Motor neuron (in vitro differentiated cells): ENCODE data around the gene STRIP2. TPM values are rescaled to one million over a fixed set of nuclear protein-coding genes. Genes with fewer than 3 reads are reported as not detected.
"Not testable (repeated sequence)": the region's sequence is repeated elsewhere in the genome, so short reads cannot be mapped to it uniquely, and the experiment has no call there.

Source experiments
- ATAC-seq, 8 experiments: fragments of 200-7000 bp; cut with Tn5 transposase; replicated peaks in 6 of 8; 2 replicates each; pipeline ENCODE4 v1.8.0; 2021; ENCODE audit warnings: mild to moderate bottlenecking in 8 of 8, moderate library complexity in 8 of 8
- H3K27ac ChIP-seq, 2 donors: fragments of 250-450 bp; sonication (Bioruptor Pico); 2 replicates each; pipeline ENCODE4 v1.9.0; 2021; ENCODE audit warnings: antibody characterized with exemption in 2 of 2, mild to moderate bottlenecking in 2 of 2, moderate library complexity in 1 of 2
- H3K4me1 ChIP-seq, 2 donors: fragments of 250-450 bp; sonication (Bioruptor Pico); replicated peaks in 1 of 2; 2 replicates each; pipeline ENCODE4 v1.6.1; 2021; ENCODE audit warnings: antibody characterized with exemption in 2 of 2, mild to moderate bottlenecking in 2 of 2, moderate library complexity in 1 of 2
- H3K4me3 ChIP-seq, 5 donors: fragments of 250-450 bp; sonication (Bioruptor Pico); 2 replicates each; pipeline ENCODE4 v1.9.0; 2021; ENCODE audit warnings: antibody characterized with exemption in 5 of 5, mild to moderate bottlenecking in 5 of 5, moderate library complexity in 4 of 5
- WGBS, 10 experiments: fragments of 450-650 bp; shearing (Covaris generic); methylation state at CpG; one replicate each; pipeline ENCODE4 v1.0.0; 2022; 5-methylcytosine and 5-hydroxymethylcytosine counted together
- in situ Hi-C, 9 experiments: fragments of 400-800 bp; cut with MboI; loops; one replicate each; pipeline ENCODE4 v1.15.0; 2021; ENCODE audit warnings: low sequenced_read_pairs in 9 of 9, low pct_unique_long_range_greater_than_20kb in 2 of 9; ENCODE audit not compliant: unreplicated experiment in 9 of 9
- total RNA-seq, 8 experiments: library from RNA; unstranded; fragments of 300-600 nt; gene quantifications; 2 replicates each; pipeline versions ENCODE4 v1.2.3 to v1.2.4, GENCODE V29; 2022

Gene STRIP2
- total RNA-seq, 8 experiments from 2014 or later = 1.2 to 41.1 (median 2.6) TPM

DNA sequence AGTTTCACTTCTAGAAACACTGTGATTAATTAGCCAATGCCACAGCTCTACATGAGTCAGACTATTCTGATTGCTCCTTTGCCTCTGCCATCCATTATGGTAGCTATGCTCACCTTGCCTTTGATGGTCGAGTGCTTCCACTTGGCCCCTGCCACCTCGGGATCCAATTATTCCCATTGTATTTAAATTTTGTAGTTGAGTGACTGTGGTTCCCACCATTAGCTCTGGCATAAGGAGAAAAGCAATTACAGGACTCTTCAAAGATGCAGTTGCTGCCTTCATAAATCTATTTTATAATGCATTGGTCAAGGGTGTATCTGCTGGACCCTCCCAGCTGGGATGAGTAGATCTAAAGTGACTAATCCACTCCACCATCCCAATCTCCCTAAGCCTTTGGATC lies 14.4 kb downstream of the STRIP2 start:
- ATAC-seq, in situ Hi-C loops, H3K4me1 ChIP-seq, H3K27ac ChIP-seq, H3K4me3 ChIP-seq: not testable (repeated sequence)
- WGBS, 10 experiments = 79 to 100% (median 93%) methylated on average over 1 to 2 of the region's 2 CpGs; no CpG with 5 or more reads in 3 of the 10 experiments

DNA sequence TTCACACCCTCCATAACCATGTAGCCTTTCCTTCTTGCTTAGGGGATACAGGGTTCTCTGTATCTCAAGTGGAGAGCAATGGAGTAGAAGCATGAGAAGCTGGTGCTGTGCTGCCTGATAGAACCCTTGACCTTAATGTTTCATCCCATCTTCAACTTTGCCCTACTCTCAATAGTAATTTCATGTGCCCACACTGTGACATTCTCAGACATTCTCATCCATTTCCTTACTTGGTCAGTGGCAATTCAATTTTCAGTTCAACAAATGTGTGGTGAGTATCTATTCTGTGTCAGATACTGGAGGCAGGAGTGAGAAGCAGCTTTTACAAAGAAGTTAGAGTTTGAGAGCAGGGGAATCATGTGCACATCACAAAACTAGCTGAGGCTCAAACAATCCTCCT lies 16.1 kb downstream of the STRIP2 start:
- in situ Hi-C loops = loop anchor here in 4 of 9 experiments (25.0 kb wide), 1 partner anchor 238 kb away; no protein-coding TSS in a partner anchor

DNA sequence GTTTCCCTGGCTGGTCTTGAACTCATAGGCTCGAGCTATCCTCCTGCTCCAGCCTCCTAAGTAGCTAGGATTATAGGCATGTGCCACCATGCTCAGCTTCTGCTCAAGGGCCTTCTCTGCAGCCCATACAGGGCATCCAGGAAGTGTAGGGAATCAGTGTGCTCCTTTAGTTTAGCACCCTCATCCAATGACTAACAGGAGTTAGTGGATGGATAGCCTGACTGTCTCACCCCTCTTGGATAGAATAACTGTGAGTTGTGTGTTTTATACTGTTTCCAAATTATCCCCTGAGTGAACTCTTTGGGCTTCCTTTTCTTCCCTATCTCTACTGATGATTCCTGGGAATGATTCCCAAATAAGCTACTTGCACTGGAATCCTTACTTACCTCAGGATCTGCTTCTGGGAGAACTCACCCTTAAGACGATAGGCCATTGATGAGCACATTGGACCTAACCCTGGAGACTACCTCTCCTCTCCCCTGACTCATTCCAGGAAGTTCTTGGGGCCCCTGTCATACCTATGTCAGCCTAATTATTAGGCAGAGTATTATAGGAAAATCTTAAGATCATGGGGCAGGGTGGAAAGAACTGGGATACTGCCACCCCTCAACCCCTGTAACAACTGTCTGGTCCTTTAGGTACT lies 18.5 kb downstream of the STRIP2 start:
- Histone ChIP-seq H3K4me1 (peaks cover 0 to 2% of the 10 kb centered on the region in 2 donors), H3K4me3 (no peak overlapping the region), H3K27ac (no peak overlapping the region)
- no peak for ATAC-seq
- in situ Hi-C loops = loop anchor here in 4 of 9 experiments (25.0 kb wide), 1 partner anchor 240 kb away; no protein-coding TSS in a partner anchor
- 63 to 100% (median 96%) methylated on average over 1 to 2 of the region's 2 CpGs; no CpG with 5 or more reads in 4 of the 10 experiments for WGBS, 10 experiments

More for the DNA sequence above, 16.1 kb downstream of the STRIP2 start:
- no peak for ATAC-seq
- Histone ChIP-seq H3K27ac (no peak overlapping the region), H3K4me1 (peaks cover 0 to 2% of the 10 kb centered on the region in 2 donors), H3K4me3 (no peak overlapping the region)

DNA sequence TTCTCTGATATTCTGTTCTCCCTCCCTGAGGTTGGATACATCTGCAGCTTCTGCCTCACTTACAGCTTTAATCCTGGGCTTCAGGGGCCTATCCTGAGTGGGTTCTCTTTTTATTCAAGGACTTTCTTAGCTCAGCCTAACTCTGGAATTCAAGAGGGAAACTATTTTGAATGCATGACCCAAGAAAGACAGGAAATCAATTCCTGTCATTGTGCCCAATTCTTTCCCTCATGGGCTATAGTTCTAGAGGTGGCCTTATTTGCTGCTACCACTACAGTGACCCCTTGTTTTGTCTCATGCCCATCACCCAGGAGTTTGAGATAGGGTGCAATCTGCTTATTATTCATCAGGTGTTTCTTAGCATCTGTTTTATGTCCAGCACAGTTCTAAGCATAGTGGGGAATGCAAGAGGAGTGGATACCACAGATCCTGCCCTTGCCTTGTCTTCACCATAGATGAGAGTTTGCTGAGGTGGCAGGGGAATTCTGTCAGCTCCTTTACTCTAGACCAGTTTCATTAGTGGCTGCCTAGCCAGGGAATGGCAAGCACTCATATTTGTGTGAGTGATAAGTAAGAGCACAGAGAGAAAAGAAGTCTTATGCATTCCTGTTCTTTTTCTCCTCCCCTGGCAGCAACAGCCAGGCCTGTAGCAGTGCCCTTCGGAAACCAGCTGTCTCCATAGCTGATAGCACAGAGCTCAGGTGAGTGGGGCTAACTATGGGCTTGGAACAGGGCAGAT lies 19.4 kb downstream of the STRIP2 start:
- 100% methylated on average over 1 of the region's 1 CpG; no CpG with 5 or more reads in 8 of the 10 experiments for WGBS, 10 experiments

DNA sequence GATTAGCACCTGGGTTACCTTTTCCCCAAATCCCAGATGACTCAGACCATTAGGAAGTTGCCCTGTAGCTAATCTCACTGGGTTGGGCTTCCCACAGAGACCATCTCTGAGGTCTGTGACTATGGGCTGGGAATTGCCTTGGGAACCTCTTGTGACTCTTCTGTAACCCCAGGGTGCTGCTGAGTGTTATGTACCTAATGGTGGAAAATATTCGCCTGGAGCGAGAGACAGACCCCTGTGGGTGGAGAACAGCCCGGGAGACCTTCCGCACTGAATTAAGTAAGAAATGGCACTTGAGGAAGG lies 20.0 kb downstream of the STRIP2 start:
- Histone ChIP-seq H3K4me3 (no peak overlapping the region), H3K27ac (no peak overlapping the region), H3K4me1 (peaks cover 0 to 2% of the 10 kb centered on the region in 2 donors)
- no peak for ATAC-seq
- in situ Hi-C loops = loop anchor here in 4 of 9 experiments (25.0 kb wide), 1 partner anchor 242 kb away; no protein-coding TSS in a partner anchor
- WGBS, 10 experiments = 86 to 100% (median 100%) methylated on average over 1 to 4 of the region's 4 CpGs; no CpG with 5 or more reads in 2 of the 10 experiments

More for the DNA sequence above, 19.4 kb downstream of the STRIP2 start:
- in situ Hi-C loops = loop anchor here in 4 of 9 experiments (25.0 kb wide), 1 partner anchor 241 kb away; no protein-coding TSS in a partner anchor
- Histone ChIP-seq H3K4me3 (no peak overlapping the region), H3K27ac (no peak overlapping the region), H3K4me1 (peaks cover 0 to 2% of the 10 kb centered on the region in 2 donors)
- ATAC-seq = no peak

DNA sequence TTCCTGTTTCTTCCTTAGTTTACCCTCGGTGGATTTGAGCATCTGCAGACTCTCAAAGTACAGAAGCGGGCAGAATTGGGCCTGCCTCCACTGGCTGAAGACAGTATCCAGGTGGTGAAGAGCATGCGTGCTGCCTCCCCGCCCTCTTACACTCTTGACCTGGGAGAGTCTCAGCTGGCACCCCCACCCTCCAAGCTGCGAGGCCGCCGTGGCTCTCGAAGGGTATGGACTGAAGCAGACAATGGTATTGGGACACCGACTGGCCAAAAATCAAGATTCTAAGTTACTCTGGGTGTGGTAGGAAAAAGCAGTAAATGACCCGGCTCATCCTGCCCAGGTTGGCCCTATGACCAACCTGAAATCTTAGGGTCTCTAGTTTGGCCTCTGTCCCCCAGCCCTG lies 22.2 kb downstream of the STRIP2 start:
- Histone ChIP-seq H3K27ac (no peak overlapping the region), H3K4me1 (peaks cover 0 to 2% of the 10 kb centered on the region in 2 donors), H3K4me3 (no peak overlapping the region)
- ATAC-seq = no peak
- WGBS, 10 experiments = 96 to 100% (median 100%) methylated on average over 2 to 7 of the region's 10 CpGs; no CpG with 5 or more reads in 7 of the 10 experiments
- in situ Hi-C loops = loop anchor here in 4 of 9 experiments (25.0 kb wide), 1 partner anchor 244 kb away; no protein-coding TSS in a partner anchor

DNA sequence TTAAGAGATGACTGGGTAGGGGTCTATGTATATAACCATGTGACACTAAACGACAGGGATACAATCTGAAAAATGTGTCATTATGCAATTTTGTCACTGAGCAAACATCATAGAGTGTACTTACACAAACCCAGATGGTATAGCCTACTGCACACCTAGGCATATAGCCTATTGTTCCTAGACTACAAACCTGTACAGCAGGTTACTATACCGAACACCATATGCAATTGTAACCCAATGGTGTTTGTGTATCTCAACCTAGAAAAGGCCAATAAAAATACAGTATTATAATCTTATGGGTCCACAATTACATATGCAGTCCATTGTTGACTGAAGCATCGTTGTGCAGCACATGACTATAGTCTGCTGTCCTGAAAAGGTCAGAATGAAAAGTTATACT lies 22.9 kb downstream of the STRIP2 start:
- in situ Hi-C loops = loop anchor here in 4 of 9 experiments (25.0 kb wide), 1 partner anchor 245 kb away; no protein-coding TSS in a partner anchor
- H3K4me1 ChIP-seq = peaks cover 0 to 2% of the 10 kb centered on the region in 2 donors
- H3K4me3 ChIP-seq = no peak overlapping the region
- no peak overlapping the region for H3K27ac ChIP-seq
- no peak for ATAC-seq
- WGBS, 10 experiments = 70 to 100% (median 91%) methylated on average over 1 to 3 of the region's 3 CpGs; no CpG with 5 or more reads in 2 of the 10 experiments

DNA sequence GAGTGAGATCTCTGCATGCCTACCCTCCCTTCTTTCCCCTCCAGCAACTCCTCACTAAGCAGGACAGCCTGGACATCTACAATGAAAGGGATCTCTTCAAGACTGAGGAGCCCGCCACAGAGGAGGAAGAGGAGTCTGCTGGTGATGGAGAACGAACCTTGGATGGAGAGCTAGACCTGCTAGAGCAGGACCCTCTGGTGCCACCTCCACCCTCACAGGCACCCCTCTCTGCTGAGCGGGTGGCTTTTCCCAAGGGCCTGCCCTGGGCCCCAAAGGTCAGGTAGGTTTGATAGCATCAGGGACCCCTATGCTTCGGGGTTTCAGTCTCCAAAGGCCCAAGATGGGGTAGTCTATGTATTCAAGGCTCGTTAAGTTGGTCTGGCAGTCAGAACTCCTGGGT lies 23.9 kb downstream of the STRIP2 start:
- no peak overlapping the region for H3K27ac ChIP-seq
- WGBS, 10 experiments = 96 to 100% (median 100%) methylated on average over 1 to 5 of the region's 5 CpGs; no CpG with 5 or more reads in 5 of the 10 experiments
- peaks cover 0 to 2% of the 10 kb centered on the region in 2 donors for H3K4me1 ChIP-seq

DNA sequence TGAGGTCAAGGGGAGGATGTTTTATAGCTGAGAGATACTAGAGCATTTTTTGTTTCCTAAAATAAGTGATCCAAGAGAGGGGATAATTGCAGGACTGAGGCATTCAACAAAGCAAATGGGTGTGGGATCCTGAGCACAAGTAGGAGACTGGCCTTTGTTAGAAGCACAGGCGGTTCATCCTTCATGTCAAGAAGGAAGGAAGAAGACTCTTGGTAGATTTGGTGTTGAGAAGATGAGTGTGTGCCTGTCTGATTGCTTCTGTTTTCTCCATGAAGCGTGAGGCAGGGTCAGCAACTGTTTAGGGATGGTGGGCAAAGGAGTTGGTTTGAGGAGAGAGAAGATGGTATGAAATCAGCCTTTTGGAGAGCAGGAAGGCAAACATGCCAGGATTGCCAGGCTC lies 27.6 kb downstream of the STRIP2 start:
- in situ Hi-C loops = loop anchor here in 4 of 9 experiments (25.0 kb wide), 1 partner anchor 250 kb away; no protein-coding TSS in a partner anchor
- Histone ChIP-seq H3K4me1 (no peaks in the 10 kb centered on the region), H3K27ac (no peak overlapping the region), H3K4me3 (no peak overlapping the region)
- ATAC-seq = no peak
- 83 to 100% (median 94%) methylated on average over 1 to 2 of the region's 2 CpGs; no CpG with 5 or more reads in 3 of the 10 experiments for WGBS, 10 experiments

More for the DNA sequence above, 23.9 kb downstream of the STRIP2 start:
- no peak overlapping the region for H3K4me3 ChIP-seq
- in situ Hi-C loops = loop anchor here in 4 of 9 experiments (25.0 kb wide), 1 partner anchor 246 kb away; no protein-coding TSS in a partner anchor
- ATAC-seq = no peak

DNA sequence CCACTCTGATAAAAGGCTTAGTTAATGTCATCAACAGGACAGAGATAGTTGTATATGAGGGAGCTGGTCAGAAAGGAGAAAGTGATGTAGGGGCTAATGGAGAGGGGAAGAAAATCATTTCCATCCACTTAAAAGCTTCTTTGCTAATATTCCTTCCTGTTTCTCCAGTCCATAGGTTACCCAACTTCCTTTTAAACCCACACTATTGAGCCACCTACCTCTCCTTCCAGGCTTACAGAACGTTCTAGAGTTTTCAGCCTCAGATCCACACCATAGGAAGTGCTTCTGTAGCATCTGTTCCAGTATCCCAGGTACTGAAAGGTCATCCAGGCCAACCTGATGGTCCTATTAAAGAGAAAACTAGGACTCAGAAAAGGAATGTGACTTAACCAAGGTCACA lies 28.2 kb downstream of the STRIP2 start:
- ATAC-seq = no peak
- in situ Hi-C loops = loop anchor here in 4 of 9 experiments (25.0 kb wide), 1 partner anchor 250 kb away; no protein-coding TSS in a partner anchor
- 60 to 88% (median 79%) methylated on average over 1 of the region's 1 CpG; no CpG with 5 or more reads in 6 of the 10 experiments for WGBS, 10 experiments
- Histone ChIP-seq H3K4me1 (no peaks in the 10 kb centered on the region), H3K27ac (no peak overlapping the region), H3K4me3 (no peak overlapping the region)

DNA sequence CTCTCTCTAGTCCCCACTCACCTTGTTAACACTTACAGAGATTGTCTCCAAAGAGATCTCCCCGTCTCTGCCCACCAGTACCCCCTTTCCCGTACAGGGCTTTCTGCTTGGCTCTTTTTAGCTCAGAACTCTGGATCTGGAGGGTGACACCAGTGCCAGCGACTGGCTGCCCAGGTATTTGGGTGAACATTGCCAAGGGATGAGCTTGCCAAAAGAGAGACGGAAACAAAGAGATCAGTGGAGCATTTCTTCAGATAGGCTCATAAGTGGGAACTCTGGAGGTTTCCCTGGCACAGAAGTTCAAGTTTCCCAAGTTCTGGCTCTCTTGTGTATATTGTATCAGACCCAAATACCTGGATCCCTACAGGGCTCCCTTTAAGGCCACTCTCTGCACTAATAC lies 30.0 kb downstream of the STRIP2 start:
- no peak for ATAC-seq
- no peak overlapping the region for H3K4me3 ChIP-seq
- WGBS, 10 experiments = 80 to 100% methylated on average over 1 of the region's 4 CpGs; no CpG with 5 or more reads in 8 of the 10 experiments
- in situ Hi-C loops = loop anchor here in 4 of 9 experiments (25.0 kb wide), 1 partner anchor 252 kb away; no protein-coding TSS in a partner anchor
- no peaks in the 10 kb centered on the region for H3K4me1 ChIP-seq
- H3K27ac ChIP-seq = no peak overlapping the region

DNA sequence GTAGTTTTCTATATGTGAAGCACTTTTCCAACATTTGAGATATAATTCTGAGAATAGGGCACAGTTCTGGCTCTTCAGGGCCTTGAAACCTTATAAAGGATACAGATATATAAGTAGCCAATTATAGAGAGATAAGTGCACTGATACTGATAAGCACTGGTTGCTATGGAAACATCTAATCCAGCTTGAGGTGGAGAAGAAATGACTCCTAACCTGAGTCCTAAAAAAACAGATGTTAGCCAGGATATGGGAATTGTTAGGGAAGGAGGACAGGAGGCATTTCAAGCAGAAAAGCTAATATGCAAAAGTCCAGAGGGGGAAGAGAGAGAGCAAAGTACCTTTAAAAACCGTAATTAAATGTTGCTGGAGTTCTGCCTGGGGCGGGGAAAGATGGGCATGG lies 30.8 kb downstream of the STRIP2 start:
- no peak for ATAC-seq
- H3K27ac ChIP-seq = no peak overlapping the region
- 64 to 100% (median 80%) methylated on average over 1 to 2 of the region's 2 CpGs; no CpG with 5 or more reads in 3 of the 10 experiments for WGBS, 10 experiments
- H3K4me1 ChIP-seq = no peaks in the 10 kb centered on the region
- no peak overlapping the region for H3K4me3 ChIP-seq
- in situ Hi-C loops = loop anchor here in 4 of 9 experiments (25.0 kb wide), 1 partner anchor 253 kb away; no protein-coding TSS in a partner anchor

DNA sequence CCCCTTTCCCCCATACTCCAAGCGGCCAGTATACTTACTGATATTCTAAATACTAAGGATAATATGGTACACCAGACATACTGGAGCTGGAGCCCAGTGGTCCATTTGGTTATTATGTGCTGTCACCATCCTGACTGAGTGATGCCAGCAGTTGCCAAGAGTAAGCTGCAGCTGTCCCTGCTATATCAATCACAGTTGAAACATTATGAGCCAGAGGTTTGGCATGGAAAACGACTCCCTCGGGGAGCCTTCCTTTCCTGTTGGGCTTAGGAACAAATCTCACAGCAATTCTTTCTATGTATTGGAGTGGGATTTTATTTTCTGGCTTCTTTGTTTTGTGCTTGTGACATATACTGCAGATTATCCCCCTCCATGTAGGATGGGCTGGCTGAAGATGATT lies 32.6 kb downstream of the STRIP2 start:
- 67 to 100% (median 94%) methylated on average over 1 to 3 of the region's 3 CpGs; no CpG with 5 or more reads in 3 of the 10 experiments for WGBS, 10 experiments
- Histone ChIP-seq H3K27ac (no peak overlapping the region), H3K4me1 (no peaks in the 10 kb centered on the region), H3K4me3 (no peak overlapping the region)
- in situ Hi-C loops = loop anchor here in 4 of 9 experiments (25.0 kb wide), 1 partner anchor 254 kb away; no protein-coding TSS in a partner anchor
- ATAC-seq = no peak
